K562 (cell line): ENCODE data around the gene CPED1.

Experiments
- BHLHE40 ChIP-seq: IDR thresholded peaks from 2 replicates; pipeline ENCODE4 v1.6.1; 2011; ENCODE audit warnings: low read length, improper control_type of control experiment
- BRCA1 ChIP-seq, 2 experiments: fragments of 450-650 bp in 1 of 2; sonication (generic) in 1 of 2; formaldehyde crosslinking in 1 of 2; IDR thresholded peaks; 2 replicates each; pipeline versions ENCODE4 v1.5.0 to v1.6.1; 2017 to 2020; ENCODE audit warnings: mild to moderate bottlenecking in 1 of 2, missing genetic modification reagents in 1 of 2
- CBX2 ChIP-seq: fragments of 200-600 bp; sonication (generic); IDR thresholded peaks from one replicate; pipeline ENCODE4 v1.6.1; 2012; ENCODE audit warnings: mild to moderate bottlenecking, low read length, inconsistent platforms; ENCODE audit not compliant: insufficient read depth, poor library complexity, severe bottlenecking
- HNRNPK ChIP-seq: fragments of 200-400 bp; formaldehyde crosslinking; IDR thresholded peaks from one replicate; pipeline ENCODE4 v1.6.1; 2018; ENCODE audit warnings: mild to moderate bottlenecking, low read depth, low read length; ENCODE audit not compliant: poor library complexity, severe bottlenecking
- KDM1A ChIP-seq, 2 experiments: fragments of 450-650 bp; IDR thresholded peaks; 2 replicates each; pipeline ENCODE4 v1.6.1; 2016; ENCODE audit warnings: mild to moderate bottlenecking in 2 of 2
- NCOA1 ChIP-seq: fragments of 450-650 bp; IDR thresholded peaks from 2 replicates; pipeline ENCODE4 v1.6.1; 2016; ENCODE audit warnings: low read depth
- NFIC ChIP-seq: fragments of 450-650 bp; IDR thresholded peaks from 2 replicates; pipeline ENCODE4 v1.6.1; 2017; ENCODE audit warnings: mild to moderate bottlenecking, inconsistent platforms
- POLR2A ChIP-seq: fragments of 450-650 bp; conservative IDR thresholded peaks from 2 replicates; pipeline ENCODE4 v1.6.1; 2016
- TBP ChIP-seq: optimal IDR thresholded peaks from 2 replicates; pipeline ENCODE3; 2011; ENCODE audit warnings: low read depth, low read length, improper control_type of control experiment
- TCF7L2 ChIP-seq: fragments of 150-350 bp; IDR thresholded peaks from 2 replicates; pipeline ENCODE4 v1.6.1; 2016; ENCODE audit warnings: low read depth, mild to moderate bottlenecking, low read length, moderate library complexity
- TF ChIP-seq, protein P1 (sequence below), 3 experiments: IDR thresholded peaks in 2 of 3; conservative IDR thresholded peaks in 1 of 3; 2 replicates each; pipeline ENCODE4 v1.5.1; 2011 to 2012; ENCODE audit warnings: low read length in 3 of 3, mild to moderate bottlenecking in 3 of 3, control low read depth in 2 of 3, improper control_type of control experiment in 1 of 3, inconsistent platforms in 1 of 3, low read depth in 1 of 3, mixed read lengths in 1 of 3, moderate library complexity in 1 of 3; ENCODE audit not compliant: insufficient read depth in 2 of 3

DNA sequence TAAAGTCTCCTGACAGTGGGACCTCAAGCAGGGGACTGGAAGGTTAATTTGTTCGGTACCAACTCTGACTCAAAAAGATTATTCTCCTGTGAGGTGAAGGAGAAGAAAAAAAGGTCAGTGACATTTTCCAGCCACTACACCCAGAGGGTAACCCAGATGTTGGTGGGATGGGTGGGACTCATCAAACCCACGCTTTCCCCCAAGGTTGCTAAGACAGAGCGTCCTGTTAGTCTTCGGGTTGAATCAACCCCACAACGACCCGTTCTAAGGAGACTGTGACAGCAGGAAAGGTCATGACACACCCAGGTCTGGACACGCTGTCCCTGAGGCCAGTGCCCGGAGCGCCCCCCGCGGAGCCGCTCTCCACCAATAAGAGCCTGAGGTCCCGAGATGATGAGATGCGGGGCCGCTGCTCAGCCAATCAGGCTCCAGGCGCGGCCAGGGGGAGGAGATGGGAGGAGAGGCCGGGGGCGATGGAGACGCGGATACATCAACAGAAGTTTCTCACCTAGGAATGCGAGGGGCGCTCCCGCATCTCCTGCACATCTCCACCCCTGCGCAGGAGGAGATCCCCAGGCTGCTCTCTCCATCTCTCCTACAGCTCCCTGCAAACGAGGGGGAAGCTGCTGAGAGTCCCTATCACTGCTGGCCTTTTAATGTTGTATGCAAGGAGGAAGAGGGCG is 340.1 kb downstream of the CPED1 start, which contains the start of gene WNT16:
- TF ChIP-seq KDM1A (IDR thresholded peaks at IDR 0.05) (no peak), BRCA1 (IDR thresholded peaks at IDR 0.05) (no peak), BRCA1 (CRISPR knock-in tag; IDR thresholded peaks at IDR 0.05) (no peak), NCOA1 (no peak), TCF7L2 (no peak), CBX2 (no peak), NFIC (no peak), HNRNPK (no peak), POLR2A (no peak), BHLHE40 (no peak), TBP (no peak)
- TF ChIP-seq, protein P1, sequence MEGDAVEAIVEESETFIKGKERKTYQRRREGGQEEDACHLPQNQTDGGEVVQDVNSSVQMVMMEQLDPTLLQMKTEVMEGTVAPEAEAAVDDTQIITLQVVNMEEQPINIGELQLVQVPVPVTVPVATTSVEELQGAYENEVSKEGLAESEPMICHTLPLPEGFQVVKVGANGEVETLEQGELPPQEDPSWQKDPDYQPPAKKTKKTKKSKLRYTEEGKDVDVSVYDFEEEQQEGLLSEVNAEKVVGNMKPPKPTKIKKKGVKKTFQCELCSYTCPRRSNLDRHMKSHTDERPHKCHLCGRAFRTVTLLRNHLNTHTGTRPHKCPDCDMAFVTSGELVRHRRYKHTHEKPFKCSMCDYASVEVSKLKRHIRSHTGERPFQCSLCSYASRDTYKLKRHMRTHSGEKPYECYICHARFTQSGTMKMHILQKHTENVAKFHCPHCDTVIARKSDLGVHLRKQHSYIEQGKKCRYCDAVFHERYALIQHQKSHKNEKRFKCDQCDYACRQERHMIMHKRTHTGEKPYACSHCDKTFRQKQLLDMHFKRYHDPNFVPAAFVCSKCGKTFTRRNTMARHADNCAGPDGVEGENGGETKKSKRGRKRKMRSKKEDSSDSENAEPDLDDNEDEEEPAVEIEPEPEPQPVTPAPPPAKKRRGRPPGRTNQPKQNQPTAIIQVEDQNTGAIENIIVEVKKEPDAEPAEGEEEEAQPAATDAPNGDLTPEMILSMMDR (IDR thresholded peaks at IDR 0.05 in 2 of 3, conservative IDR thresholded peaks at IDR 0.05 in 1 of 3; ENCODE audit: insufficient read depth in 2 of 3, low read depth in 1 of 3, low read length in 3 of 3), result no peak
